Neural progenitor cell (in vitro differentiated cells): ENCODE measurements around the gene F13B. TPM values are rescaled to one million over a fixed set of nuclear protein-coding genes. Genes with fewer than 3 reads are reported as not detected.

Experiments used
- DNase-seq: peaks from one replicate; pipeline ENCODE4 v3.0.0-alpha.2; 2016; ENCODE audit warnings: low spot score
- H2AFZ ChIP-seq: fragments of 200-600 bp; sonication (generic); replicated peaks from 2 replicates; pipeline ENCODE4 v1.6.1; 2016; ENCODE audit warnings: antibody characterized with exemption
- H3F3A ChIP-seq: fragments of 200-600 bp; sonication (generic); 2 replicates; pipeline ENCODE4 v1.6.1; 2016; ENCODE audit warnings: antibody characterized with exemption, low read depth
- H3K27ac ChIP-seq: fragments of 200-600 bp; sonication (generic); 2 replicates; pipeline ENCODE4 v1.5.1; 2016; ENCODE audit warnings: mild to moderate bottlenecking
- H3K27me3 ChIP-seq: fragments of 200-600 bp; sonication (generic); 2 replicates; pipeline ENCODE4 v1.6.1; 2016; ENCODE audit warnings: mild to moderate bottlenecking, moderate library complexity
- H3K36me3 ChIP-seq: fragments of 200-600 bp; sonication (generic); 2 replicates; pipeline ENCODE4 v1.5.1; 2016
- H3K4me1 ChIP-seq: fragments of 200-600 bp; sonication (generic); 2 replicates; pipeline ENCODE4 v1.6.1; 2016; ENCODE audit warnings: mixed run types
- H3K4me2 ChIP-seq: fragments of 200-600 bp; sonication (generic); 2 replicates; pipeline ENCODE4 v1.6.1; 2016
- H3K4me3 ChIP-seq: fragments of 200-600 bp; sonication (generic); 2 replicates; pipeline ENCODE4 v1.5.1; 2016
- H3K79me2 ChIP-seq: fragments of 200-600 bp; sonication (generic); 2 replicates; pipeline ENCODE4 v1.6.1; 2016; ENCODE audit warnings: low read depth
- H3K9ac ChIP-seq: fragments of 200-600 bp; sonication (generic); 2 replicates; pipeline ENCODE4 v1.6.1; 2016
- H3K9me3 ChIP-seq: fragments of 200-600 bp; sonication (generic); 2 replicates; pipeline ENCODE4 v1.5.1; 2016; ENCODE audit warnings: low read depth
- H4K20me1 ChIP-seq: fragments of 200-600 bp; sonication (generic); 2 replicates; pipeline ENCODE4 v1.6.1; 2016; ENCODE audit warnings: low read depth
- H3K27ac Mint-ChIP-seq: 3 replicates; pipeline ENCODE4 v1.8.0; 2021; ENCODE audit warnings: mixed read lengths
- H3K27me3 Mint-ChIP-seq: 2 replicates; pipeline ENCODE4 v1.8.0; 2022; ENCODE audit warnings: low read depth, mild to moderate bottlenecking, inconsistent platforms, moderate library complexity, mixed read lengths; ENCODE audit not compliant: insufficient read depth
- H3K36me3 Mint-ChIP-seq: 3 replicates; pipeline ENCODE4 v1.8.0; 2021; ENCODE audit warnings: mixed read lengths
- H3K4me1 Mint-ChIP-seq: 3 replicates; pipeline ENCODE4 v1.8.0; 2021; ENCODE audit warnings: mixed read lengths
- H3K4me3 Mint-ChIP-seq: 3 replicates; pipeline ENCODE4 v1.8.0; 2021; ENCODE audit warnings: mild to moderate bottlenecking, moderate library complexity, mixed read lengths
- H3K9me3 Mint-ChIP-seq: 3 replicates; pipeline ENCODE4 v1.8.0; 2020; ENCODE audit warnings: mixed read lengths
- CTCF ChIP-seq: fragments of 200-600 bp; sonication (generic); IDR thresholded peaks from 2 replicates; pipeline ENCODE4 v1.5.1; 2017; ENCODE audit warnings: antibody characterized with exemption, mild to moderate bottlenecking
- EZH2 ChIP-seq: fragments of 200-600 bp; sonication (generic); IDR thresholded peaks from 2 replicates; pipeline ENCODE4 v1.6.1; 2017; ENCODE audit warnings: antibody characterized with exemption, mild to moderate bottlenecking, moderate library complexity
- EZH2phosphoT487 ChIP-seq: fragments of 200-600 bp; sonication (generic); IDR thresholded peaks from 2 replicates; pipeline ENCODE4 v1.6.1; 2017; ENCODE audit warnings: antibody characterized with exemption
- total RNA-seq: library from RNA; depleted of rRNA; stranded (reverse); fragments of >200 nt; gene quantifications from 2 replicates; pipeline ENCODE4 v1.2.3, GENCODE V29; 2015; ENCODE audit warnings: low replicate concordance

The F13B gene
- not detected in 2 replicates for total RNA-seq

- Histone ChIP-seq H3K79me2 (no peaks in the 10 kb centered on the region), H3K4me1 (no peaks in the 10 kb centered on the region), H3K27me3 (no peaks in the 10 kb centered on the region), H4K20me1 (no peaks in the 10 kb centered on the region), H3K9me3 (no peaks in the 10 kb centered on the region), H3K27ac (no peak within 1 kb of the TSS), H3K36me3 (no peaks in the 10 kb centered on the region), H2AFZ (no peak within 1 kb of the TSS), H3K4me3 (no peak within 1 kb of the TSS), H3F3A (no peaks in the 10 kb centered on the region), H3K9ac (no peak within 1 kb of the TSS), H3K4me2 (no peak within 1 kb of the TSS)
- no peak for DNase-seq
- Mint-ChIP-seq H3K36me3 (no peaks in the 10 kb centered on the region), H3K27me3 (no peaks in the 10 kb centered on the region), H3K27ac (no peak within 1 kb of the TSS), H3K9me3 (peaks cover 5% of the 10 kb centered on the region), H3K4me3 (no peak within 1 kb of the TSS), H3K4me1 (no peaks in the 10 kb centered on the region)
- TF ChIP-seq EZH2phosphoT487 (no peak), CTCF (peak; percentile 8)
Observed at GRCh38 chr1:197066719-197067456, at the start of gene F13B. TSS of gene F13B (minus strand) at chr1:197067260. CDS start at chr1:197067223, 37 bp downstream.

GRCh38 chr1:197116156-197116555 lies 49.1 kb upstream of the F13B start:
- Histone ChIP-seq H3K4me1 (no peaks in the 10 kb centered on the region), H3K9ac (no peak overlapping the region), H3K4me3 (no peak overlapping the region), H3K79me2 (peaks cover 2% of the 10 kb centered on the region), H3K36me3 (peaks cover 30% of the 10 kb centered on the region), H3K4me2 (no peak overlapping the region), H3K9me3 (no peaks in the 10 kb centered on the region), H3K27me3 (no peaks in the 10 kb centered on the region), H3K27ac (no peak overlapping the region), H2AFZ (no peak overlapping the region), H4K20me1 (no peaks in the 10 kb centered on the region), H3F3A (no peaks in the 10 kb centered on the region)
- Mint-ChIP-seq H3K9me3 (no peaks in the 10 kb centered on the region), H3K4me1 (no peaks in the 10 kb centered on the region), H3K27me3 (peaks cover 3% of the 10 kb centered on the region), H3K4me3 (no peak overlapping the region), H3K27ac (no peak overlapping the region), H3K36me3 (peaks cover 48% of the 10 kb centered on the region)
- no peak for TF ChIP-seq CTCF
- TF ChIP-seq EZH2phosphoT487 = no peak
- no peak for TF ChIP-seq EZH2
- DNase-seq = no peak

- H3K4me2 ChIP-seq = no peak overlapping the region
- Mint-ChIP-seq H3K27ac (no peak overlapping the region), H3K36me3 (peaks cover 82% of the 10 kb centered on the region)
Observed at GRCh38 chr1:197106869-197107268, 39.8 kb upstream of the F13B start.

More at GRCh38 chr1:197106869-197107268, 39.8 kb upstream of the F13B start:
- H3K9ac ChIP-seq = no peak overlapping the region
- TF ChIP-seq CTCF (no peak), EZH2 (no peak), EZH2phosphoT487 (no peak)
- peaks cover 76% of the 10 kb centered on the region for H3K36me3 ChIP-seq
- no peak for DNase-seq
- H3F3A ChIP-seq = no peaks in the 10 kb centered on the region
- Mint-ChIP-seq H3K4me1 (no peaks in the 10 kb centered on the region), H3K4me3 (no peak overlapping the region), H3K27me3 (no peaks in the 10 kb centered on the region), H3K9me3 (peaks cover 9% of the 10 kb centered on the region)
- no peaks in the 10 kb centered on the region for H3K27me3 ChIP-seq
- peaks cover 11% of the 10 kb centered on the region for H3K9me3 ChIP-seq
- H4K20me1 ChIP-seq = no peaks in the 10 kb centered on the region
- H3K4me1 ChIP-seq = no peaks in the 10 kb centered on the region
- peaks cover 25% of the 10 kb centered on the region for H3K79me2 ChIP-seq
- H3K27ac ChIP-seq = no peak overlapping the region
- H2AFZ ChIP-seq = no peak overlapping the region
- no peak overlapping the region for H3K4me3 ChIP-seq
